Erythroblast (primary cell): ENCODE results near the gene MACROD2.

Experiments used
- GATA1 ChIP-seq: IDR thresholded peaks from 2 replicates; pipeline ENCODE4 v1.6.1; 2011; ENCODE audit warnings: low read depth, mild to moderate bottlenecking, control low read depth, low read length, moderate library complexity
- POLR2A ChIP-seq: IDR thresholded peaks from 2 replicates; pipeline ENCODE4 v1.6.1; 2011; ENCODE audit warnings: mild to moderate bottlenecking, low read length

DNA sequence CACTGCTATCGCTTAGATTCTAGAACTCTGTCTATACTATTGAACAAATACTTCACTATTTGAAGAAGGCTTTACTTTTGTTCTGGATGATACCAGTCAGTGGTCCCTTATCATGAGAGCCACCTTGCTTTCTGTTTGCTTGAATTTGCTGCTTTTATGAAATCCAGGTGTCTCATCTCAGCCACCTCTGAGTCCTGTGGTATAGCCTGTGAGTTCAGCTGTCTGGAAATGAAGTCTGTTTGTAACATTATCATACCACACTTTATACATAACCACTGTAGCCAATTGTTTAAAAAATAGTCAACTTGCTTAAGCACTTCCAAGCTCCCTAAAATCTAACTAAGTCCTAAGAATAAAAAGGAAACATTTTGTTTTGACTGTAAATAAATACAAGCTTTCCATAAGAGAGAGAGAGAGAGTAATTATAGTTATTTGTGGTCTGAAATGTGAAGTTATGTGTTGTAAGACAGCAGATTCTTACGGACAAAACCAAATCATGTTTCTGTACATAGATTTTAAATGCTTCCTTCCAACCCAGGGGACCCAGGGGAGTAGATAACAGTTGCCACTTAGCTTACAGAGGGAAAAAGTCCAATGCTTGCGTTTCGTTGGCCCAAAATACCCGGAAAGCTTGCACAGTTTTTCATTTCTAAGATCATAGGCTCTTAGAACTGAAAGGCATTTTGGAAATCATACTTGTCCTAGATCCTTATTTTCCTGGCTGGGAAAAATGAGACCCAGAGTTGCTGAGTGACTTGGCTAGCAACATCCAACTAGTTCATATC is 1449.9 kb downstream of the MACROD2 start:
- TF ChIP-seq POLR2A (no peak), GATA1 (no peak)
